GM12878 (cell line): Measurements from ENCODE around the gene RPS10. TPM values are rescaled to one million over a fixed set of nuclear protein-coding genes. Genes with fewer than 3 reads are reported as not detected.

Experiments used
- ATAC-seq: fragments of 200-7000 bp; cut with Tn5 transposase; 3 replicates; pipeline ENCODE4 v1.9.1; 2020; ENCODE audit warnings: mild to moderate bottlenecking, moderate library complexity
- BruUV-seq: library from RNA; stranded (reverse); fragments of 400-500 nt; replicated peaks from 2 replicates; lab custom pipeline; 2021; lab: Mats Ljungman, UMichigan
- CTCF ChIA-PET: fragments of 300-600 bp; sonication (Branson Sonifier 250); formaldehyde crosslinking; extraction: SDS; loops from one replicate; lab custom pipeline; 2021; ENCODE audit warnings: inconsistent platforms; lab: Yijun Ruan, JAX
- POLR2A ChIA-PET: fragments of 350-600 bp; formaldehyde crosslinking; extraction: SDS; loops from one replicate; lab custom pipeline; 2021; ENCODE audit warnings: inconsistent platforms; lab: Charles Lee
- RAD21 ChIA-PET: fragments of 300-600 bp; sonication (Branson Sonifier 250); formaldehyde crosslinking; loops from one replicate; lab custom pipeline; 2023; ENCODE audit warnings: antibody characterized with exemption; ENCODE audit not compliant: unreplicated experiment; lab: Charles Lee
- SMC1A ChIA-PET: fragments of 300-600 bp; sonication (Branson Sonifier 250); formaldehyde crosslinking; loops from one replicate; lab custom pipeline; 2023; ENCODE audit not compliant: unreplicated experiment, uncharacterized antibody; lab: Charles Lee
- DNase-seq: peaks from one replicate; pipeline ENCODE4 v3.0.0-alpha.2; 2011; ENCODE audit warnings: low read depth, low spot score
- FAIRE-seq: peaks from 3 replicates; lab custom pipeline; 2011; peaks lifted over from hg19 to GRCh38; lab: Jason Lieb, UNC
- H2AFZ ChIP-seq: 2 replicates; pipeline ENCODE4 v1.6.0; 2011; ENCODE audit warnings: low read depth, low read length, control low read depth; ENCODE audit not compliant: control insufficient read depth
- H3K27ac ChIP-seq: 2 replicates; pipeline ENCODE4 v1.5.1; 2011; ENCODE audit warnings: control low read depth; ENCODE audit not compliant: control insufficient read depth, insufficient read depth
- H3K27me3 ChIP-seq, 2 experiments: replicated peaks in 1 of 2; 2 replicates each; pipeline versions ENCODE4 v1.6.0 to v1.6.1; 2011; ENCODE audit warnings: low read length in 1 of 2; ENCODE audit not compliant: control insufficient read depth in 2 of 2, insufficient read depth in 2 of 2
- H3K36me3 ChIP-seq, 2 experiments: 2 replicates each; pipeline ENCODE4 v1.5.1; 2011; ENCODE audit warnings: low read length in 1 of 2; ENCODE audit not compliant: control insufficient read depth in 2 of 2, insufficient read depth in 2 of 2
- H3K4me1 ChIP-seq: 2 replicates; pipeline ENCODE4 v1.6.1; 2011; ENCODE audit warnings: mild to moderate bottlenecking, low read length, moderate library complexity, mixed read lengths; ENCODE audit not compliant: control insufficient read depth, insufficient read depth
- H3K4me2 ChIP-seq: 2 replicates; pipeline ENCODE4 v1.6.0; 2011; ENCODE audit warnings: control low read depth; ENCODE audit not compliant: control insufficient read depth, insufficient read depth
- H3K4me3 ChIP-seq: fragments of 200-600 bp; sonication (generic); 2 replicates; pipeline ENCODE4 v1.5.1; 2016
- H3K79me2 ChIP-seq: 2 replicates; pipeline ENCODE4 v1.6.0; 2011; ENCODE audit warnings: low read length; ENCODE audit not compliant: control insufficient read depth, insufficient read depth
- H3K9ac ChIP-seq: 2 replicates; pipeline ENCODE4 v1.8.0; 2011; ENCODE audit warnings: low read length, control low read depth, mixed read lengths; ENCODE audit not compliant: control insufficient read depth, insufficient read depth
- H3K9me3 ChIP-seq: replicated peaks from 3 replicates; pipeline ENCODE4 v1.5.1; 2011; ENCODE audit warnings: mild to moderate bottlenecking, low read length; ENCODE audit not compliant: control insufficient read depth, insufficient read depth
- H4K20me1 ChIP-seq: 2 replicates; pipeline ENCODE4 v1.6.0; 2011; ENCODE audit not compliant: control insufficient read depth, insufficient read depth
- BCLAF1 ChIP-seq: fragments of 450-650 bp; IDR thresholded peaks from 2 replicates; pipeline ENCODE4 v1.6.1; 2017; ENCODE audit warnings: antibody characterized with exemption, mild to moderate bottlenecking, moderate library complexity
- GABPA ChIP-seq: IDR thresholded peaks from 2 replicates; pipeline ENCODE4 v1.6.1; 2014; ENCODE audit warnings: antibody characterized with exemption, low read depth, mild to moderate bottlenecking, inconsistent platforms
- JUNB ChIP-seq: IDR thresholded peaks from 2 replicates; pipeline ENCODE4 v1.6.1; 2016; ENCODE audit warnings: antibody characterized with exemption, mild to moderate bottlenecking
- PAX5 ChIP-seq: IDR thresholded peaks from 2 replicates; pipeline ENCODE4 v1.6.1; 2011; ENCODE audit warnings: low read depth, low read length, borderline replicate concordance
- SPI1 ChIP-seq: IDR thresholded peaks from 2 replicates; pipeline ENCODE4 v1.6.1; 2011; ENCODE audit warnings: low read depth, mild to moderate bottlenecking, low read length, moderate library complexity, borderline replicate concordance; ENCODE audit not compliant: insufficient read depth
- SUZ12 ChIP-seq: fragments of 200-600 bp; sonication (generic); IDR thresholded peaks from one replicate; pipeline ENCODE4 v1.6.1; 2018; ENCODE audit warnings: antibody characterized with exemption, mild to moderate bottlenecking; ENCODE audit not compliant: unreplicated experiment
- USF2 ChIP-seq: IDR thresholded peaks from 2 replicates; pipeline ENCODE4 v1.6.1; 2011; ENCODE audit warnings: low read depth, low read length, improper control_type of control experiment, borderline replicate concordance
- ZBTB4 ChIP-seq: fragments of 450-650 bp; formaldehyde crosslinking; IDR thresholded peaks from 2 replicates; pipeline ENCODE4 v1.4.0; 2022; ENCODE audit warnings: mild to moderate bottlenecking, moderate library complexity
- WGBS: methylation state at CpG from one replicate; pipeline ENCODE4 v1.1.6; 2016; ENCODE audit warnings: low lambda C conversion rate; ENCODE audit not compliant: insufficient replicate concordance, insufficient coverage; ENCODE audit errors: missing lambda C conversion rate; 5-methylcytosine and 5-hydroxymethylcytosine counted together
- in situ Hi-C: fragments of 300-500 bp; cut with MboI; formaldehyde crosslinking; loops from 9 replicates; pipeline ENCODE4 v1.14.3; 2018; ENCODE audit warnings: mixed read lengths
- intact Hi-C: fragments of 100-400 bp; cut with micrococcal nuclease; formaldehyde crosslinking; loops from one replicate; pipeline ENCODE4 v1.14.2; 2022; ENCODE audit not compliant: unreplicated experiment
- polyA plus RNA-seq, 11 experiments: library from polyadenylated mRNA; depleted of rRNA in 4 of 11; unstranded in 6 of 11; stranded (reverse) in 5 of 11; fragments of >200 nt; fragmentation: Nextera tagmentation in 4 of 11; fragmentation: Illumina TruSeq in 1 of 11; extraction: Ambion mirVana in 4 of 11; extraction: Trizol in 1 of 11; gene quantifications; 1 replicate in 1 of 11; 2 replicates in 10 of 11; pipeline versions ENCODE4 v1.2.1 to v1.2.3, GENCODE V29; 2011 to 2016; ENCODE audit warnings: inconsistent platforms in 2 of 11, missing spikeins in 2 of 11, low read depth in 1 of 11
- total RNA-seq, 4 experiments: library from RNA; depleted of rRNA in 3 of 4; stranded (reverse); fragments of >200 nt in 3 of 4; fragmentation: Illumina TruSeq in 1 of 4; extraction: Trizol in 1 of 4; gene quantifications; 2 replicates each; pipeline versions ENCODE4 v1.2.1 to v1.2.3, GENCODE V29; 2013 to 2021

RPS10 gene
- total and polyA plus RNA-seq, 10 of the 15 experiments (the other 5 are each of a cell fraction or from before 2014, with no cell fraction given), result 1,546 to 3,970 (median 2,813) TPM

- ATAC-seq, result peak; percentile 73
- ChIA-PET RAD21 (interaction anchor here (1.2 to 4.7 kb wide), 3 partner anchors 10 to 152 kb away, joined by 3 to 99 read pairs (median 6); no protein-coding TSS in a partner anchor), SMC1A (interaction anchor here (0.6 to 1.8 kb wide), 7 partner anchors 11 to 681 kb away, joined by 3 to 4 read pairs (median 3); partner anchors contain the start of gene RPS10), CTCF (interaction anchor here (1.0 to 8.7 kb wide), 3 partner anchors 152 to 334 kb away, joined by 3 to 198 read pairs (median 4); no protein-coding TSS in a partner anchor), POLR2A (interaction anchor here (0.5 to 1.8 kb wide), 2 partner anchors 10 to 115 kb away, joined by 4 to 6 read pairs; no protein-coding TSS in a partner anchor)
- H3K9me3 ChIP-seq, result no peaks in the 10 kb centered on the region
- no peak for DNase-seq
- H3K36me3 ChIP-seq, result no peaks in the 10 kb centered on the region
- BruUV-seq, result no TSS peak
- no peak overlapping the region for H2AFZ ChIP-seq
- no peaks in the 10 kb centered on the region for H4K20me1 ChIP-seq
- in situ Hi-C loops (loop anchor here (5.0 to 10.0 kb wide), 2 partner anchors 150 to 677 kb away; no protein-coding TSS in a partner anchor), intact Hi-C loops (no loop called here)
- peak; percentile 10; the same call in 1 of the 2 replicates for TF ChIP-seq SPI1
- TF ChIP-seq JUNB, result no peak
- H3K27ac ChIP-seq, result no peak overlapping the region
- H3K4me1 ChIP-seq, result no peaks in the 10 kb centered on the region; the same call in 1 of the 2 replicates
- no peak overlapping the region for H3K9ac ChIP-seq
- FAIRE-seq, result no peak
- H3K27me3 ChIP-seq, result no peaks in the 10 kb centered on the region
- no peak overlapping the region for H3K4me2 ChIP-seq
- H3K4me3 ChIP-seq, result no peak overlapping the region
- WGBS, result 0% methylated on average over 2 of the region's 2 CpGs
- H3K79me2 ChIP-seq, result no peaks in the 10 kb centered on the region
These were observed 31.5 kb upstream of the RPS10 start for GRCh38 chr6:34457382-34457741.

GRCh38 chr6:34455831-34456230, 30.0 kb upstream of the RPS10 start:
- Histone ChIP-seq H3K27ac (no peak overlapping the region), H3K4me3 (no peak overlapping the region), H3K9me3 (no peaks in the 10 kb centered on the region), H3K4me1 (no peaks in the 10 kb centered on the region; the same call in 1 of the 2 replicates), H2AFZ (no peak overlapping the region), H3K4me2 (no peak overlapping the region), H4K20me1 (no peaks in the 10 kb centered on the region), H3K36me3 (no peaks in the 10 kb centered on the region), H3K27me3 (no peaks in the 10 kb centered on the region), H3K79me2 (no peaks in the 10 kb centered on the region), H3K9ac (no peak overlapping the region)
- intact Hi-C loops (no loop called here), in situ Hi-C loops (loop anchor here (5.0 to 10.0 kb wide), 2 partner anchors 151 to 679 kb away; no protein-coding TSS in a partner anchor)
- no TSS peak for BruUV-seq
- ChIA-PET RAD21 (interaction anchor here (0.7 kb wide), 1 partner anchor 45 kb away, joined by 3 read pairs; no protein-coding TSS in a partner anchor), POLR2A (no interaction called here), CTCF (interaction anchor here (2.2 to 8.7 kb wide), 2 partner anchors 41 to 154 kb away, joined by 6 to 198 read pairs; no protein-coding TSS in a partner anchor), SMC1A (interaction anchor here (0.6 to 1.8 kb wide), 4 partner anchors 12 to 207 kb away, joined by 3 to 4 read pairs (median 4); partner anchors contain the start of gene SMIM29)
- peak; percentile 27; the same call in 1 of the 3 replicates for ATAC-seq
- DNase-seq, result no peak
- FAIRE-seq, result no peak
- no CpG with 5 or more reads among the region's 1 CpG for whole genome bisulfite sequencing
- TF ChIP-seq PAX5 (no peak), BCLAF1 (no peak), USF2 (no peak), SUZ12 (no peak), GABPA (no peak), ZBTB4 (CRISPR knock-in tag) (no peak)
